Upper lobe of right lung (tissue), 1 donor: Measurements from ENCODE around the gene TEDC1. TPM values are rescaled to one million over a fixed set of nuclear protein-coding genes. Genes with fewer than 3 reads are reported as not detected.

ENCODE experiments used
- ATAC-seq: fragments of 200-7000 bp; cut with Tn5 transposase; one replicate; pipeline ENCODE4 v1.9.1; 2020; ENCODE audit warnings: mild to moderate bottlenecking, moderate library complexity
- DNase-seq: peaks from one replicate; pipeline ENCODE4 v3.0.0-alpha.2; 2020
- H3K27ac ChIP-seq: fragments of 200-600 bp; one replicate; pipeline ENCODE4 v1.8.0; 2022
- H3K27me3 ChIP-seq: fragments of 200-600 bp; one replicate; pipeline ENCODE4 v1.8.0; 2022; ENCODE audit warnings: mild to moderate bottlenecking
- H3K36me3 ChIP-seq: fragments of 200-600 bp; one replicate; pipeline ENCODE4 v1.8.0; 2022
- H3K4me1 ChIP-seq: fragments of 200-600 bp; one replicate; pipeline ENCODE4 v1.8.0; 2022
- H3K4me3 ChIP-seq: fragments of 200-600 bp; one replicate; pipeline ENCODE4 v1.8.0; 2022; ENCODE audit warnings: mild to moderate bottlenecking
- H3K9me3 ChIP-seq: fragments of 200-600 bp; one replicate; pipeline ENCODE4 v1.8.0; 2022
- intact Hi-C: fragments of 100-400 bp; cut with DNase I; formaldehyde crosslinking; loops from one replicate; pipeline ENCODE4 v1.11.0; 2022
- total RNA-seq: library from RNA; stranded (reverse); fragmentation: NEBNext Ultra II Directional; extraction: Animal tissue kit (Norgen Biotek cat#: 25700); gene quantifications from one replicate; pipeline ENCODE4 v1.2.1, GENCODE V29; 2021
- TF ChIP-seq, protein P1 (sequence below): fragments of 200-600 bp; IDR thresholded peaks from one replicate; pipeline ENCODE4 v1.8.0; 2022; ENCODE audit warnings: antibody characterized with exemption
- donor health status: DM: no; HTN: yes; CAD: no; lungs with severe emphysema.

The TEDC1 gene
- total RNA-seq, 1 donor from 2014 or later: 7.9 TPM

DNA sequence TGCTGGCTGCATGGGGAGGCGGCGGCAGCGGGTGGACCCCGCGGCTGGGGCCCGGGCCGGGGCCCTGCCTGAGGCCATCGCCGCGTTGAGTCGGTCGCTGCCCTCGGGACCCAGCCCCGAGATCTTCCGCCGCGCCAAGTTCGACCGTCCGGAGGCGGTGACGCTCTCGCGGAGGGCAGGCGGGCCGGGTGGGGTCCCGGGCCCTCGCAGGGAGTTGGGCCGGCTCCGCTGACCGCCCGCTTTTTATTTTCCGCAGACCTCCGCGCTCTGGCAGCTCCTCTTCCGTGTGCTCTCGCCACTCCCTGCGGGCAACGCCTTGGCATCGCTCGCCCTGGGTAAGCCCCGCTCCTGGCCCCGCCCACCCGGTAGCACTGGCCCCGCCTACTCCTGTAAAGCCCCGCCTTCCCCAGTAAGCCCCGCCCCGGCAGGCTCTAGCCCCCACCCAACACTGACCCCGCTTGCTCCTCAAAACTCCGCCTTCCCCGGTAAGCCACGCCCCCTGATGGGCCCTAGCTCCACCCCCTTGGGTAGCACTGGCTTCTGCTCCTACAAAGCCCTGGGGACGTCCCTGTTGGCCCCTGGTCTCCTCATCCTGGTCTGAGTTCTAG is 424 bp downstream of the TEDC1 start:
- peak; percentile 12 for ATAC-seq
- Histone ChIP-seq H3K4me1 (peaks cover 23% of the 10 kb centered on the region), H3K36me3 (no peaks in the 10 kb centered on the region), H3K27me3 (no peaks in the 10 kb centered on the region), H3K4me3 (peak overlapping the region; percentile 77), H3K27ac (peak overlapping the region; percentile 87), H3K9me3 (no peaks in the 10 kb centered on the region)
- peak; percentile 87 for DNase-seq
- TF ChIP-seq, protein P1, sequence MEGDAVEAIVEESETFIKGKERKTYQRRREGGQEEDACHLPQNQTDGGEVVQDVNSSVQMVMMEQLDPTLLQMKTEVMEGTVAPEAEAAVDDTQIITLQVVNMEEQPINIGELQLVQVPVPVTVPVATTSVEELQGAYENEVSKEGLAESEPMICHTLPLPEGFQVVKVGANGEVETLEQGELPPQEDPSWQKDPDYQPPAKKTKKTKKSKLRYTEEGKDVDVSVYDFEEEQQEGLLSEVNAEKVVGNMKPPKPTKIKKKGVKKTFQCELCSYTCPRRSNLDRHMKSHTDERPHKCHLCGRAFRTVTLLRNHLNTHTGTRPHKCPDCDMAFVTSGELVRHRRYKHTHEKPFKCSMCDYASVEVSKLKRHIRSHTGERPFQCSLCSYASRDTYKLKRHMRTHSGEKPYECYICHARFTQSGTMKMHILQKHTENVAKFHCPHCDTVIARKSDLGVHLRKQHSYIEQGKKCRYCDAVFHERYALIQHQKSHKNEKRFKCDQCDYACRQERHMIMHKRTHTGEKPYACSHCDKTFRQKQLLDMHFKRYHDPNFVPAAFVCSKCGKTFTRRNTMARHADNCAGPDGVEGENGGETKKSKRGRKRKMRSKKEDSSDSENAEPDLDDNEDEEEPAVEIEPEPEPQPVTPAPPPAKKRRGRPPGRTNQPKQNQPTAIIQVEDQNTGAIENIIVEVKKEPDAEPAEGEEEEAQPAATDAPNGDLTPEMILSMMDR: no peak
- intact Hi-C loops: loop anchor here (10.0 kb wide), 1 partner anchor 97 kb away; the partner anchor contains the start of gene TEX22

GRCh38 chr14:105492031-105492970 is 1.3 kb downstream of the TEDC1 start:
- H3K9me3 ChIP-seq: no peaks in the 10 kb centered on the region
- no peak for ATAC-seq
- H3K4me3 ChIP-seq: no peak overlapping the region
- peaks cover 15% of the 10 kb centered on the region for H3K4me1 ChIP-seq
- DNase-seq: peak; percentile 70
- no peaks in the 10 kb centered on the region for H3K36me3 ChIP-seq
- H3K27ac ChIP-seq: no peak overlapping the region
- intact Hi-C loops: loop anchor here (10.0 kb wide), 1 partner anchor 98 kb away; the partner anchor contains the start of gene TEX22
- no peaks in the 10 kb centered on the region for H3K27me3 ChIP-seq
- TF ChIP-seq, protein P1: no peak

DNA sequence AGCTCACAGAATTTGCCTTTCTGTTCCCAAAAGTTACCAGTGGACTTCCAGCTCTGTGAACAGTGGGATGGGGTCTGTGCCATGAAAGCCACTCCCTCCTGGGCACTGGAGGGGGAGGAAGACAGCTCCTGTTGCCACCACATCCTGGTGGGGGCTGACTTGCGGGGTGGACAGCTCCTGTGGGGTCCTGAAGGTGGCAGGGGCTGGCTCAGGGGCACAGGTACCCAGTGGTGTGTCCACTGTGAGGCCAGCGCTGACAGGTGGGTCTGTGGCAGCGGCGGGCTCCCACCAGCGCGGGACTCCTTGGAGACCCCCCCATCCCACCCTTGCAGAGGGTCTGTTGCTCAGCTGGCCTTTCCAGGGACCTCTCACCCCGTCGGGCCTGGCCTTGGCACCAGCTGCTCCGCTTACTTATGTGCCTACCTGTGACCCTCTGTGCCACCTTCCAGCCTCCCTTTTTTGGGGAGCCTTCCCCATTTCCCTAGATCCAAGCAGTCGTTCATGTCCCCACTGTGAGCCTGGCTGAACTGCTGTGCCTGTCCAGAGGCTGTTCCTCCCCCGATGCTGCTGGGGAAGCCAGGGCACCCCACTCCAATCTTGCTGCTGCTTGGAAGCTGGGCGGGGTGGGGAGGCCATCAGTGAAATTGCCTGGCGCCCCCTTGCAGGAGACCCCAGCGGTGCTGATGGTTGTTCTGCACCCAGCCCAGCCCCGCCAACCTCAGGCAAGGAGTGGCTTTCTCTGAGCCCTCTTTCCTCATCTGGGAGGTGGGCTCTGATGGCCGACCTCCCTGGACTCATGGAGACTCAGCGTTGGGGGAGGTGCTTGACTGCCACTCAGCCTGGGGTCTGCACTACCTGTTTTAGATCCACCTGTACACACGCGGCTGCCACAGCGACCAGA is 2.2 kb downstream of the TEDC1 start:
- no peak overlapping the region for H3K4me3 ChIP-seq
- peaks cover 5% of the 10 kb centered on the region for H3K4me1 ChIP-seq
- H3K27me3 ChIP-seq: no peaks in the 10 kb centered on the region
- no peaks in the 10 kb centered on the region for H3K9me3 ChIP-seq
- intact Hi-C loops: loop anchor here (10.0 kb wide), 1 partner anchor 98 kb away; the partner anchor contains the start of gene TEX22
- TF ChIP-seq, protein P1: no peak
- DNase-seq (peak; percentile 63), ATAC-seq (no peak)
- H3K36me3 ChIP-seq: no peaks in the 10 kb centered on the region
- H3K27ac ChIP-seq: no peak overlapping the region

DNA sequence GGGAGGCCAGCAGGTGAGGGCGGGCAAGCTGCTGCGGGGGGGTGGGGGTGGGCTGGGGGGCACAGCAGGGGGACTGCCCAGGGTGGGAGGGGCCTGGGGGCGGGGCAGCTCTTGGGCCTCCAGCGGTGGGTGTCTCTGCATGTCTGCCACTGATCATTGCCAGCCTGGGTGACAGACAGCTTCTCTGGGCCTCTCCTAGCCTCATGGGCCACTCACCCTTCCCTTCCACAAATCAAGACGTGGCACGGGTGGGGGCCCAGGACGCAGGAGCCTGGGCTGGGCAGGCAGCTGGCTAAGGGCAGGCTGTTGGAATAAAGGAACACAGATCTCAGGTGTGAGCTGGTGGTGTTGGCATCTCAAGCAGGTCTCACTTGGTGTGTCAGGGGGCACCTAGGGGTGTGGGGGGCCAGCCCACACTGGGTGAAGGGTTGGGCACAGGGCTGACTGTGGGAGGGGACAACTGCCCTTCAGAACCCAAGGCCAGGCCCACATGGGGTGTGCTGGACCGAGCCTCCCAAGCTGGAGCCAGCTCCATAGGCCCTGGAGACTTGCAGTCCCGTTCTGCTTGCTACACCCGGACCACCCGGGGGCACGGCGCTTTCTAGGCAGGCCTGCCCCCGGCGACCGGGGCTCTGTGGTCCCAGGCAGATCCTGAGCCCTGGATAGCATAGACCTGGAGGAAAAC is 3.0 kb downstream of the TEDC1 start:
- no peak for ATAC-seq
- peak; percentile 57 for DNase-seq
- no peaks in the 10 kb centered on the region for H3K36me3 ChIP-seq
- intact Hi-C loops: loop anchor here (10.0 kb wide), 1 partner anchor 99 kb away; the partner anchor contains the start of gene TEX22
- H3K4me3 ChIP-seq: no peak overlapping the region
- TF ChIP-seq, protein P1: no peak
- no peaks in the 10 kb centered on the region for H3K4me1 ChIP-seq
- H3K27ac ChIP-seq: no peak overlapping the region
- no peaks in the 10 kb centered on the region for H3K9me3 ChIP-seq
- no peaks in the 10 kb centered on the region for H3K27me3 ChIP-seq

- TF ChIP-seq, protein P1: no peak
- intact Hi-C loops: loop anchor here (10.0 kb wide), 1 partner anchor 100 kb away; the partner anchor contains the start of gene TEX22
- Histone ChIP-seq H3K9me3 (no peaks in the 10 kb centered on the region), H3K4me3 (no peak overlapping the region), H3K4me1 (no peaks in the 10 kb centered on the region), H3K27me3 (no peaks in the 10 kb centered on the region), H3K36me3 (no peaks in the 10 kb centered on the region), H3K27ac (no peak overlapping the region)
- DNase-seq: no peak
- no peak for ATAC-seq
These were observed 3.5 kb downstream of the TEDC1 start for GRCh38 chr14:105494606-105494929.
